ENCODE data around the gene SP140L.
"Not testable (repeated sequence)": the region's sequence is repeated elsewhere in the genome, so short reads cannot be mapped to it uniquely, and the experiment has no call there.

SP140L gene

DNA sequence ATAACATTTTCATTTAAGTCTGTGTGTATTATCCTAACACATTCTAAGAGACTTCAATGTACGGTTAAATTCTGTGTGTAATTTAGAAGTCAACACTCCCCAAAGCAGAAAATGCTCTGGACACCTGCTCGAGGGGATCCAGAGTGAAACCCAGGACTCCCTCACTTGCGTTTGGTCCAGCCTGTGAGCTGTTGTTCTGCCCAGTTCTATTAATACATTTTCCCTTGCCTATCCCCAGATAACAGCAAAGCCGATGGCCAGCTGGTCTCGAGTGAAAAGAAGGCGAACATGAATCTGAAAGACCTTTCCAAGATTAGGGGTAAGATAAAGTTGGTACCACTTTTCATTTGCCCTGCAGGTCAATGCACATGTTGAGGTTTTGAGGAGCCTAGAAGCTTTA is 58.0 kb downstream of the SP140L start:
- no peak for DNase-seq

DNA sequence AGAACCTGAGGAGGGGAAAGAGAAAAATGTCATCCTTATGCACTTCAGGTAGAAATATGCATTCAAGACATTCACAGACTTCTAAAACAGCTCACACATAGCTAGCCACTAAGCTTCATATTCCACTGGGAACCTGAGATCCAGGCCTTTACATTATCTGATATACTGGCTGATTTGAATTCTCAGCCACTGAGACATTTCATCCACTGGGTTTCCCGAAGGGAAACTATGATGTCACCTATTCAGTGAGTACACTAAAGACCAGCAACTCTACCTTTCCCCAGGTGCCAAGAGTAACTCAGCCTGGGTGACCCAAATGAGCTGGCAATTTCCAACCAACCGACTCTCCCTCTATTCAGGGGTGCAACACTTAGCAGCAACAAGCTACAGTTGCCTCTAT is 67.3 kb downstream of the SP140L start:
- no peak for DNase-seq

DNA sequence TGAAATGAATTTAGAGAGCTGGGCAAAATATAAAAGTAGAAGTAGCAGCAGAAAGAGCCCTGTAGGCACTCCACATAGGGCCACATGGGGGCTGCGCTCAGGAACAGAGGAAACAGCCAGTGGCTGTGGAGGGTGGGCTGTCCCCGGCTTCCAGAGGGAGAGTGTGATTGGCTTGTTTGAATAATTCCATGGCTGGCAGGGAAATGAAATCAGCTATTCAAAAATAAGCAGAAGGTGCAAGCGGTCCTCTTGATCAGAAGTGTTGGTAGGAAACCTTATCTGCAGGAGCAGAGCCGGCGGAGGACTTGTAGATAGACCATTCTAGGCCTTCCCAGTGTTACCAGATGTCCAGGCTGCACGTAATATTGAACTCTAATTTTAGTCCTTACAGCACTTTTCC is 71.7 kb downstream of the SP140L start:
- DNase-seq = not testable (repeated sequence)

- no peak for DNase-seq
Measured at GRCh38 chr2:230400041-230400440, 73.0 kb downstream of the SP140L start.

DNA sequence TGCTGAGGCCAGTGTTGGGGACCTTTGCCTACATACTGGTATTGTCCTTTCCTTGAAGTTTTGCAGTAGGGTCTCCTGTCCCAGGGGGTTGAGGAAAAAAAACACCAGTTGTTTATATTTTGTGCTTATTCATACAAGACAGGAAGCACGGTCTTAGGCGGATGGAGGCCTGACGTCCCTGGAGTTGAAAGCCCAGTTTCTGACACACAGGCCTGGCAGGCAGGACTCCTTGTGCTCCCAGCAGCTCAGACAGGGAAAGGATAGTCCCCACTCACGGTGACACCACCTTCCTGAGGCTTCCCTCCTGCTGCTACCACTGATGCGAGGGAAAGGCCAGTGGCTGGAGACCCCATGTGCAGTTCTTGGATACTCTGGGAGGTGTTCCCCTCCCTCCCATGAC is 73.5 kb downstream of the SP140L start:
- no peak for DNase-seq

DNA sequence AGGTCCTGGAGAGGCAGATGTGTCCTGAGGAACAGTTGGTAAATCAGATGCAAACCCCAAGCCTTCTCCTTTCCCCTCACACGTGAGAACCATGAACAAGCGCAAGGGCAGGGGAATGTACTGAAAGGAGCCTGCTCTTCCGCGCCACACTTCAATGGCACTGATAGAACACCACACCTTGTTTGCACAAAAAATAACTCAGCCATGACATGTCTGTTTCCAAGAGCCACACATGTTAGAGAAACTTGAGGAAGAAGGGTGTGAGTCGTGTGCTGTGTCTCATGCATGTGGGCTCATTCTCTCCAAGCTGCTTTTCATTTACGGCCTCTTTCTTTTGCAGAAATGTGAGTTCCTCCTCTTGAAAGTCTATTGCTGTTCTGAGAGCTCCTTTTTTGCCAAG is 74.0 kb downstream of the SP140L start:
- not testable (repeated sequence) for DNase-seq

GRCh38 chr2:230403746-230404145 is 76.8 kb downstream of the SP140L start:
- no peak for DNase-seq

- no peak for DNase-seq
Measured at GRCh38 chr2:230405824-230406223, 78.8 kb downstream of the SP140L start.

GRCh38 chr2:230408244-230408842 is 81.3 kb downstream of the SP140L start:
- DNase-seq = peak; percentile 79

DNA sequence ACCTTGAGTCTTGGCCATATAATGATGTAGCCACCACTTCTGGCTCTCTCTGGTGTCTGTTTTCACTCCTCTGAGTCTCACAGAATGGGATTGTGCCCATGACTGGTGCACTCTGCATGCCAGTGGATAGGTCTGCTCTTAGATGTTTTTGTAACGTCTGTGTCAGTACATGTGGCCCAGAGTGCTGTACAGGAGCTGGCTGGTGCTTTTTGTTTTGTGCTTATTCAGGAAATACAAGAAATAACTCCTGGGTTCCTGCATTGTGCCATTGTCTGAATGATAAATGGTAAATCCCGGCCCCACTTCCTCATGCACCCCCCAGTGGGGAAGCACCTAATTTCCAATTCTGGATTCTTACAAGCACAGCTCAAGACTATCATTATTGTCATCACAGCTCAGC is 82.3 kb downstream of the SP140L start:
- DNase-seq = not testable (repeated sequence)

DNA sequence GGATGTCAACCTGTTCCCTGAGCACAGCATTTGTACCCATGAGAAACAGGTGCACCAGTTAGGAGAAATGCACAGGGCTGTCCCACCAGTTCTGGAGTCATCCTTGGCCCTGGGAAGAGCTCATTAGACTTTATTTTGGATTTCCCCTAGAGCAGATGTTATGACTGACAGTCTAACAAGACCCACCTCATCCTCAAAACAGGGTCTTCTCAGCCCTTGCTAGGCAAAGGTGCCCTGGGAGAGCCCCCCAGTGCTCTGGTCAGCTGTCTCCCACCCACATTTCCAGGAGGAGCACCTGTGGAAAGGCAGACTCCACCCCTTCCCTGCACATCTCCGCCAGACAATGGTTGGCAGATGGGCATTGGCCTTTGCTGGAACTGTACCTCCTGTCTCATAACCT is 83.3 kb downstream of the SP140L start:
- no peak for DNase-seq

DNA sequence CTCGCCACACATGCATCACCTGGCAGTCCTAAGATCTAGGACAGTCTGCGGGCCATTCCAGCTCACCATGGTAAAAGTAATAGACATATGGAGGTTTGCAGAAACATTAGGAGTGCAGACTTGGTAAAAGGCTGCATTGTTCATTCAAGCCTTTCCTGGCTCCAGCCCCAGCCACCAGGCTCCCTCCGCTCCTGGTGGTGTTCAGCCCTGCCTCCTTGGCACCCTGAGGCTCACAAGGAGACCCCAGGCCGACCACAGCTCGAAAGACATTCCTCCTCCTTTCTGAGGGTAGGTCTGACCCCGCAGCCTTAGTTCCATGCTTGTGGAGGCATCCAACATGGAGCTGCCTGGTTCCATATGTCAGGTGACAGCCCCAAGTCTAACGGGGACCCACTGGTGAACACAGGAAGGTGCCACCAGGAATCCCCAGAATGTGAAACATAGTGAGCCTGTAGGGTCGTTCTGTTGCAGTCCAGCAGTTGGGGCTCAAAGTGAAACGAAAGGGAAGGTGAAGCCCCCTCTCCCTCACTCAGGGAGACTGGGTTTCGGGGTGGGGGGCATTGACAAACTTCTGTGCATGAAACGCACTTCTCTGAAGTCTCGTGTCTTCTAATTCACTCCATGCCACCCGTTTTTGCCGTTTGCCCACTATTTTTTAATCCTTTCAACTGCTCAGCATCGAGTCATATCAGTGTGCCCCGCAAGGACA is 84.0 kb downstream of the SP140L start:
- no peak for DNase-seq

DNA sequence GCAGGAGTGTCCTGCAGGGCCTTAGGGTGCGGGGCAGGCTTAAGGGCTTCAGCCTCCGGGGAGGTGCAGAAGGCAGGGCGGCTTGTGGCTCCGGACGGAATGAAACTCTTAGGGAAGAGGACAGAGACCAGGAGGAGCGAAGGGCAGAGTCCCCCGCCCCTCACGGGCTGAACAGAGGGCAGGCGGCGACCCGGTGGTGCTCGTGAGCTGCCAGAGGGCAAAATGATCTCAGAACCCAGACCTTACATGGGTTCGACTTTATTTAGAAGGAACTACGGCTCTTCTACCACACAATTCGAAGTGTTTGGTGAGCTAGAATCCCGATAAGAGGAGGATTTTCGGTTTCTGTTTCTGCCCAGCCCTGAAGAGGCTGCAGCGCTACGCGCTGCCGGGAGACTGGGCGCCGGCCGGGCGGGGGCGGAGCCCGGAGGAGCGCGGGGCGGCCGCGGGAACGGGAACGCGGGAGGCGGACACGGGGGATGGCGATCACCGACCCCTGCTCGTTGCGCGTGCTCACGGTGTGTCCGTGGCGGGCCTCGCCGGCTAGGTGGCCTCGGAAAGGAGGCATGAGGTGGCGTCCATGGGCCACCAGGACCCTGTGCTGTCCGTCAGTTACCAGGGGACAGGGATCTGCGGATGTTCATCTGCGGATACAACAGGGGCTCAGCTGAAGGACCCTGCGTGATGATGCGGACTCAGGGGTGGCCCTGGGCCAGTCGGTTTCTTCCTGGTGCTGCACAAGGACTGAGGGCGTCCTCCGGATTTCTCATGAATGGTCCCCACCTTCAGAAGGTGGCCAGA is 84.8 kb downstream of the SP140L start:
- DNase-seq = peak; percentile 59

- DNase-seq = no peak
Measured at GRCh38 chr2:230412371-230412711, 85.3 kb downstream of the SP140L start.

GRCh38 chr2:230412846-230413245 is 85.9 kb downstream of the SP140L start:
- no peak for DNase-seq

- DNase-seq = no peak
Measured at GRCh38 chr2:230413479-230413878, 86.5 kb downstream of the SP140L start.

DNA sequence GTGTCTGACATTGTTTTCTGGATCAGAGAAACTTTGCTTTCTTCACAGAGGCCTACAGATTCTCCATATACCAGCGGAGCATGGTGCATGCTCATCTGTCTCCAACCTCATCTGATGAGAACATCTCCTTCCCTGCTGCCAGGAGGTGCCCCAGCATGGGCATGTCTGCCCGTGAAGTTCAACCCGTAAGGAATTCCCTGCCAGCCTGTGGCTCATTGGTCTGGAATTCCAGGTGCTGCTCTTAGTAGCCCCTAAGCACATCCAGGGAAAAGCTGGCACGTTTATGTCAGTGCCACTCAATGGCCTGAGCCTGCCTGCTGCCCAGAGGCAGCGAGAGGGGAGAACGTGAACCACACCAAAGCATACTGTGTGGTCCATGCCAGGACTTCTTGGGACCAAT is 87.3 kb downstream of the SP140L start:
- DNase-seq = no peak

GRCh38 chr2:230416061-230416721 is 89.2 kb downstream of the SP140L start, which contains the start of gene SP100:
TSS of gene SP100 (plus strand) at chr2:230416201. CDS start at chr2:230416297, 96 bp downstream.
- peak; percentile 81 for DNase-seq

DNA sequence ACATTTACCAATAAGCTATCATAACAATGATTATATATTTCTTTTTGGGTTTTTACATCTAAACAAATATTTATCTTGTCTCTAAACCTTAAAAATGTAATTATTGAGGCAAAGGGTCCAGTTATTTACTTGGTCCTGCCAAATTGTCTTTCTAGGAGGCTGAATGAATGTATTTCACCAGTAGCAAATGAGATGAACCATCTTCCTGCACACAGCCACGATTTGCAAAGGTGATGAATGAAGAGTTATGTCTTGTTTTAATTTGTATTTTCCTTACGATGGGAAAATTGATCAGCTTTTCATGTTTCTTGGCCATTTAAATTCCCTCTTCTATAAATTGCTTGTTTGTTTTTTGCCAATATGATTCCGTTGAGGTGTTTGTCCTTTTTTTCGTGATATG is 90.4 kb downstream of the SP140L start:
- no peak for DNase-seq

DNA sequence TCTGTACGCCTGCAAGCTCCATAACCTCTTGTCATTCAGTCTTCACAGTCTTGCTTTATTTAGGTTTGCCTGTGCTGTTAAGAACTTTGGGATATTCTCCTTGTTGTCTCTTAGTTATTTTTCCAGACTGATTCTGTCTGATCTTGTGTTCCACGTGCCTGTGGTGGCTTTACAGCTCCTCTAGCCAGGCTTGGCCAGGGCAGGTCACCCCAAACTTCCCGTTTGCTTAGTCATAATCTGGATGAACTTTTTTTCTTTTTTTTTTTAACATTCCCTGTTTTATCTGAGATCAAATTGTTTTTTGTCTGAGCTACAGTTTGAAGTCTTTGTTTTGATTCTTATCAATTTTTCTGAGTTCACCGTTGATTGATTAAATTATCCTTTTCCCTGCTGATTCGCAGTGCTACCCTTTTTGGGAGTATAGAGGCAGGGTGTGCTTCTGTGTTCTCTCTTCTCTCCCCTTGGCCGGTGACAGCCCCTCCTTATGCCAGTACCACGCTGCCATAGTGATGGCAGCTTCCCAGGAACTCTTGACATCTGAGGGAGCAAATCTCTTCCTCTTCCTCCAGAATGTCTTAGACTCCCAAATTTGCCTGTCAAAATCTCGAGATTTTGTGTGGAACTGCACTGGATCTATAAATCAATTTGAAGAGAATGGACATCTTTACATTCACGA is 91.5 kb downstream of the SP140L start:
- DNase-seq = peak; percentile 39

DNA sequence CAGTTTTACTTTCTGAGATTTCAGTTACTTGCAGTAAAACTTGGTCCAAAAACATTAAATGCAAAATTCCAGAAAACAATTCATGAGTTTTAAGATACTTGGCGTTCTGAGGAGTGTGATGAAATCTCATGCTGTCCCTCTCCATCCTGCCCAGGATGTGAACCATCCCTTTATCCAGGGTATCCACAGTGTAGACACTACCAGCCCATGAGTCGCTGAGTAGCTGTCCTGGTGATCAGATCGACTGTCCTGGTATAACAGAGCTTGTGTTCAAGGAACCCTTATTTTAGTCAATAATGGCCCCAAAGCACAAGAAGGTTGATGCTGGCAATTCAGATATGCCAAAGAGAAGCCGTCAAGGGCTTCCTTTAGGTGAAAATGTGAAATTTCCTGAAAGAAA is 92.2 kb downstream of the SP140L start:
- DNase-seq = no peak

GRCh38 chr2:230422149-230422548 is 95.2 kb downstream of the SP140L start:
- no peak for DNase-seq
